ENCODE measurements around the gene FLCN.
"Not testable (repeated sequence)": the region's sequence is repeated elsewhere in the genome, so short reads cannot be mapped to it uniquely, and the experiment has no call there.

FLCN gene

DNA sequence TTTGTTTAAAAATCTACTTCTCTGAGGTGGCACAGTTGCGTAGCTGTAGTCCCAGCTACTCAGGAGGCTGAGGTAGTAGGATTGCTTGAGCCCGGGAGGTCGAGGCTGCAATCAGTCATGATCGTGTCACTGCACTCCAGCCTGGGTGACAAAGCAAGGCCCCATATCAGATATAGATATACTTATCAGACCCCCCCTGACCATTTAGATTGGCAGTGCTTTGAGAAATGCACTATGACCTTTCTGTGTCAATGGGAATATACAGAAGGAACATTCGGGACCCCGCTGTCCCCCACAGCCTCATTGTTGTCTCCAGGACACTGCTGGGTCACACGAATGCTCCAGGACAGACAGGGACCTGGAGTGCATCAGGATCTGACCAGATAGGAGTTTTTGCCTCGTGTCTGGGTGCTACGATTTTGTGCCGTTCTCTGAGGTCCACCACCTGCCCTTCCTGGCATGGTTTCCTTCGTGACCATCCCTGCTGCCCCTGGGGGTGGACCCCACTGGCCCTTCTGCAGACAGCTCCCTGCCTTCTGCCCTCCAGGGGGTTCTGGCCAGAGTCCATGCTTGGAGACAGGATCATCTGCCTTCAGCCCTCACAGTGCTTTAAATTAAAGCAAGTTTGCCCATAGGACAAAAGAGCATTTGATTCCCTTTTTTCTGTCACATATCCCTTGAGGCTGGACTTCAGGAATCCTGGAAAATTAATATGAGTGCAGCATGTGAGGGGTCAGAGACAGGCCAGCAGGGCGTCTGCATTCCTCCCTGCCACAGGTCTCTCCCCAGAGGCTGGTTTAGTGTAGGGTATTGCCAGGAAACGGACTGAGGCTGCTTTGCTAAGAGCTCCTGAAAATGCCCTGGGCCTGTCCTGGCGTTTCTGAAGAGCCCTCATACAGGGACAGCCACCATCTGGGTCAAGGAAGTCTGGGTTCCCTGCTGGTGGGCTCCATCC is 50.1 kb downstream of the FLCN start:
- DNase-seq (ENCODE audit: low read depth, low spot score): no peak

DNA sequence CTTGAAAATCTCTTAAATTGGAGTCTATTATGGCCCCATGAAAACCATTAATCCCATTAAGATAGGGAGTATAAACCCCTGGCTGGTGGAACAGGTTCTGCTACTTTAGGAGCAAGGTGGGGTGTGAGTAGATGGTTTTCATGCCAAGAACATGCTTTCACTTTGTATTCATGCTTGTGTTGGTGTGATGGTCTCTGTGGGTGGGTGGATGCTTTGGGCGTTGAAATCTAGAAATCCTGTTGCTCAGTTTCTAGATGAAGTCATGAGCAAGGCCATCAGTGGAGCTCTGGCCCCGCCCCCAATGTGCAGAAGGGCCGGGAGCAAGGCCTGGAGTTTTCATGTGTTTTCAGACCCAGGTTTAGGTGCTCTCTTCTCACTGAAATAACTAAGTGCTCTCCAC is 50.9 kb downstream of the FLCN start:
- DNase-seq (ENCODE audit: low read depth, low spot score): no peak

DNA sequence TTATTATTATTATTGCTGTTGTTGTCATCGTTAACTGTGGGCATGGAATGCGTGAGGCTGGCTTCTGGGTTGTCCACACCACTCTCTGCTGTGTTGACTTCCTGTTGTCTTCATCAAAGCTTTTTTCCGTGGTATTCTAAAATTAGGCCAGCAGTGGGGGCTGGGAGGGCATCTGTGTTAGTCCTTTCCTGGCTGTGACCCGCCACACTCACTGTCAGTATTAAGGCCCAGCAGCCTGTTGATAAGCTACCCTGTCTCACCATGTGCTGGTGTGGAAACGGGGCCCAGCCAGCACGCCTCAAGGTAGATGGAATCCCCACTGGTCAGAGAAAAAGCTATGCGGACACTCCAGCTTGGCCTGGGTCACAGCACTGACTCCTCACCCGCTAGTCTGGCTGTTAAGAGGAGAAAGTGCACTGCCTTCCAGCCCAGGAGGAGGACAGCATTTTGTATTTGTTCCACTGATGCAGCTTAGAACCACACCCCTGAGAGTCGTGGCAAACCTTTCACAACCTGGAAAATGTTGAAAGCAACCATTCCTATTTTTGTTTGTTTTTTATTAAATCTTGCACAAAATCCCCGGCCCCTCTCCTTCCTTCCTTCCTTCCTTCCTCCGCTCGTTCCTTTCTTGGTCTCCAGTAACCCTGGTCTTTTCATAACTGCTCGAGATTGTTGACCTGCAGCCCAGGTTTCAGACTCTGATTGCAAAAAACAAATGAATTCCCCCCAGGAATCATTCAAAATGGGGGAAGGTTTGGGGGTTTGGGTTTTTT is 51.8 kb downstream of the FLCN start:
- not testable (repeated sequence) for DNase-seq (ENCODE audit: low read depth, low spot score)

DNA sequence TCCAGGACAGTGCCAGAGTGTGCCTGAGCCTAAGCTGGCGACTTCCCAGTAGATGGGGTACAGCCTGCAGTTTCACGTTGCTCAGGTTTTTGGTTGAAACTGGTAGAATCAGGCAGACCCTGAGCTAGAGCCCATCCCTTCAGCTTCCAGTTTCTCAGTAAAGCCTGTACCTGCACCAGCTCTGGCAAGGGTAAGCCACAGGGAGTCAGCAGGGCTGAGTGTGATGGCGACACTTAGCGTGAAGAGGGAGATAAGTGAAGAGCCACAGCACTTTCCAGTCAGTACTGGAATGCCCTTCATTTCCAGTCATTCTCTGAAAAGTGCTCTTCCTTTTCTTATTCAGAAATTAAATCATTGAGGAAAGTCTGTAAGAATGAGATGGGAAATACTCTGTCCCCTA is 53.2 kb downstream of the FLCN start:
- no peak for DNase-seq (ENCODE audit: low read depth, low spot score)

DNA sequence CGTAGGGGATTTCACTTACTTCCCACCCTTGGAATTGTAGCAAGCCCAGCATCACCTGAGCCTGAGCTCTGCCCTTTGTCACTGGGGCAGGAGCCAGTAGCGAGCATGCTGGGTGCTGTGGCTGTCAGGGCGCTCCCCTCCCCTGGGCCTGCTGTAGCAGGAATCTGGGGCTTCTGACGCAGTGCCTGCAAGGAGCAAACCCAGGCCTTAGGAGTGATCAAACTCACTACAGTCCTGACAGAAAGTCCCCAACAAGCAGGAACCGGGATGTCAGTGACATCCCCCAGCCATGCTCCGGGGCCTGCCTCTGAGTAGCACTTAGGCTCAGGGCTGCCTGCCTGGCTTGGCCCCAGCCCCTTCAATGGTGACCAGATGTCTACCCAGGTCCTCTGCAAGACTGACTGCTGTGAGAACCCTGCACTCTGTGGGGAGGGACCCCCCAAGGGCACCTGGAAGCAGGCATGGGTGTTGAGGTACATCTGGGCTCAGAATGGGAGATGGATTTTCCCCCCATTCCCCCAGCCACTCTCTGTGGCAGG is 54.3 kb downstream of the FLCN start:
- no peak for DNase-seq (ENCODE audit: low read depth, low spot score)

DNA sequence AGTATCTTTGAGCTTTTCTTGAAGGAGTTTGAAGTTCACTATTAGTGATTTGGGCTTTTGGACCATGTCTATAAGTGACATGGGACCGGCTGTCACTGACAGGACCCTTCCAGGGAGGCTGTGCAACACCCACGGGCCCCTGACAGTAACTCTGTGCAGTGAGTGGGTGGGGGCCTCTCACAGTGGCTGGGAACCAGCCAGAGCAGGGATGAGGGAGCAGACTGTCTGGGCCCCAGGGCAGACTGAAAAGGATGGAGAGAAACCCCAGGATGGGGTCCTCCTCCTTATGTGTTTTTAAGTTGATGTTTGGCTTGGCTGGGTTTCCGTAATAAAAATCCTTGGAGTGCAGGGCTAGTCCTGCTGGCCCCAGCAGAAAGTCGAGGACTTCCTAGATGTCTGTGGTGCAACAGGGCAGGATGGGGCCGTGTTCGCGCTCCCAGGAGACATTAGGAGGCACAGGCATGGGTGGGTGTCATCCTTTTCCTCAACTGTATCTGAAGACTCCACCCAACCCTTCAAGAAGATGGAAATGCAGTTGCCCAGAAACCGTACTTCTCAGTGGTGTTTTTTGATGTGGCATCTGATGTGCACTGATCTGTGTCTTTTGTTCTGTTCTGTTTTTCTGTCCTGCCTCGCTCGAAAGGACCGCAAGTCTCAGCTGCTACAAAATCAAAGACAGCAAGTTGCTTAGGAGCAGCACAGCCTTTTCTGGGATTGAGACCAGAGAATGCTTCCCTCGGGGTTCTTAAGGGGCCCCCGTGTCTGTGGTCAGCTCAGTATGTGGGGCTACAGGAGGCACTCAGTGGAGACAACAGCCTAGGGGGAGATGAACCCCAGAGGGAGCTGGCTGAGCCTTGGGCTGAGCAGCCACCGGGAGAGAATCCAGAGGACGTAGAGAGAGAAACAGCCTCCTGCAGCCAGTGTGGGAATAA is 55.0 kb downstream of the FLCN start:
- DNase-seq (ENCODE audit: low read depth, low spot score): no peak

DNA sequence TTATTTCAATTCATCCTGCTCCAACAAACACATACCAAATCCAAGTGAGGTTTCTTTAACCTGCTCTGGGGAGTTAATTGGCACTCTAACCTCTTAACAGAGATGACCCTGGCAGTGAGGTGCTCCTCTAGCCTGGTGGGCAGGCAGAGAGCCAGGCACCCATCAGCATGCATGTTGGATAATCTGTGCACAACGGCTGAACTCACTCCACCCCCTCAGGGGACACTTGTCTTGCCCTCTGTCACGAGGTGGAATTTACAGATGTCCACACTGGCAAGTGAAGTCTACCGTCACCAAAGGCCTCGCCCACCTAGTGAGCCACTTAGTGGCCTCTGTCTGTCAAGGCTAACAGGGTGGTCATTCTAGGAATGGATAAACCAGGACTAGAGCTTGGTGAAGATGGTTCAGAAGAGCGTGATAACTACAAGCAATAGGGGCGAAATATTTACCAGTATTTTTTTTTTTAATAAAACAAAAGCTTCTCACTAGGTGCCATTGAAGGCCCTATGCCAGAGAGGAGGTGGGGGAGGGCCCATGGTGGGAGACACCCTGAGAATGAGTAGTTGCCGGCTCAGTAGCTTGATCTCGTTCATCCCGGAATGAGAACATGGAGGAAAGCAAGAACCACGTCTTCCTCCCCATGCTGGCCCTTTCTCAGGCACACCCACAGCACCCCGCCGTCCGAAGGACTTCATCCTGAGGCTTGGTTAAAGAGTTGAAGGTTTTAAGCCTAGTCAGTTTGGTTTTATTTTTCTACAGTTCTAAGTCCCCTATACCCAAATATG is 56.0 kb downstream of the FLCN start:
- no peak for DNase-seq (ENCODE audit: low read depth, low spot score)

DNA sequence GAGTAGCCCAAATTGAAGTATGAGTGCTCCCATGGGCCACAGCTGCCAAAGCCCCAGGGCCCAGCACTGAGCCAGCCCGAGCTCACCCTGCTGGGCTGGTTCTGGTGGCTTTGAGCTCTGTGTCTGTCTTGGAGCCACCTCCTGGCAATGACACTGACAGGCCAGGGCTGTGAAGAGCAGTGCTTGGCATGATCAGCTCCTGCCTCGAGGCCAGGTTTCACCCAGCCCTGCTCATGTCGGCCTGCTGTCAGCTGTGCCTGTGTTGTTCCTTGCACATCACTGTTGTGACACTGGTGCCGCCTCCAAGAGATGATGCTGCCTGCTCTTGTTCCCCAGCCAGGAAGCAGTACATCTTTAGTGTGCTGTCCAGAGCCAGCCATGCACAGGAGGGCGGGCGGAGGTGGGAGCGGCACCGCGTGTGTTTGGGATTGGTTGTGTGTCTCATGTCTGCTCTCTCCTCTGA is 56.8 kb downstream of the FLCN start:
- DNase-seq (ENCODE audit: low read depth, low spot score): no peak

DNA sequence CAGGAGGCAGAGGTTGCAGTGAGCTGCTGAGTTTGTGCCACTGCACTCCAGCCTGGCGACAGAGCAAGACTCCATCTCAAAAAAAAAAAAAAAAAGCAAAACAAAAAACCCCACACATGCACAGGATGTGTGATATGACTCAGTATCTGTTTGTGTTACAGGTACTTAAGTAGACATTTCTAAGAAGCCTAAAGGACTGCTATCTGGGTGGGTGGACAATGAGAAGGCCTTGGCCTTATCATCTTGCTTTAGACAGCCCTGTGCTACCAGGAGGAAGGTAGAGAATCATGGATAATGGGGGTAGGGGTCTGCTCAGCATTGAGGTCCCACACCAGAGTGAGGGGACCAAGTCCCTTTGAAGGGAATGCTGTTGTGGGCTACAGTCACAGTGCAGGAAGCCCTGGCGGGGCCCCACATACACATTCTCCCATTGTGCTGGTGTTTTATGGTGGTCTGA is 57.6 kb downstream of the FLCN start:
- DNase-seq (ENCODE audit: low read depth, low spot score): no peak

DNA sequence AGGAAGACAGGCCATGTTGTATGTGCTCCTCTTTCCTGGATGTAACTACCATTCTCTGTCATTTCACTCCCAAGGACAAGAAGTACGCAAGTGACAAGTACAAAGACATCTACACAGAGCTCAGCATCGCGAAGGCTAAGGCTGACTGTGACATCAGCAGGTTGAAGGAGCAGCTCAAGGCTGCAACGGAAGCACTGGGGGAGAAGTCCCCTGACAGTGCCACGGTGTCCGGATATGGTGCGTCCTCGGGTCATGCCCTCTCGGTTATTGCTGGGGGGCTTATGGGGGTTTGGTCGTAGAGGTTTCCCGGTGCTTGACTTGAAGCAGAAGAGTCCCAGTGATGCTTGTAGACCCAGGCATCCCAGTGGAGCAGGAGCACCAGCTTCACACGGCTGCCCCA is 59.8 kb downstream of the FLCN start:
- no peak for DNase-seq (ENCODE audit: low read depth, low spot score)

DNA sequence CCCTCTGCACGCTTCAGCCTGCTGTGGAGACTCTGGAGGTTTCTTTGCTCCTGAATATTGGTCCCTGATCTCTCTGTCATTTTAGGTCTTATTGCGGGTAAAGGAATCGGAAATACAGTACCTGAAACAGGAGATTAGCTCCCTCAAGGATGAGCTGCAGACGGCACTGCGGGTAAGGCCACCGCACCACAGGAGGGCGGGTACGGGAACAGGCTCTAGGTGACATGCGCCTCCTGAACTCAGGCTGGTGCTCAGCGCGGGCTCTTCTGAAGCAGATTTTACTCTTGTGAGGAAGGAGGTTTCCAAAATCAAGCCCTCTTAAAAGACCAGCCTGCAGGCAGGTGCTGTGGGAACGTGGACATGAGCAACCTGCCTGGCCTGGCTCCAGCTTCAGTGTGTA is 60.6 kb downstream of the FLCN start:
- no peak for DNase-seq (ENCODE audit: low read depth, low spot score)

DNA sequence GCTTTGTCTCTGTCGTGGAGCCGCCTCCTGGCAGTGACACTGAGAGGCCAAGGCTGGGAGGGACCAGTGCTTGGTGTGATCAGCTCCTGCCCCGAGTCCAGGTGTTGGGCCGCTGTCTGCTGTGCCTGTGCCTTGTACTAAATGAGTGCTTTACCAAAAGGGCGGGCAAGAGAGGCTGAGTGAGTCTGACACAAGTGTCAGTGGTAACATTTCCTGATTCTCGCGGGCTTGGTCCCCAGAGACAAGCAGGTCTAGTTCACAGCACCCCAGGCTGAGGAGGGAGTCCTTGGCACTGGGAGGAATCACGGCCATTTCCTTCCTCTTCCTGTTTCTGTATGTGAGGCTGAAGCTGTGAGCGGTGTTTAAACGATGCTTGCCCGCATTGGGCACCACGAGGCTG is 61.1 kb downstream of the FLCN start:
- DNase-seq (ENCODE audit: low read depth, low spot score): no peak

DNA sequence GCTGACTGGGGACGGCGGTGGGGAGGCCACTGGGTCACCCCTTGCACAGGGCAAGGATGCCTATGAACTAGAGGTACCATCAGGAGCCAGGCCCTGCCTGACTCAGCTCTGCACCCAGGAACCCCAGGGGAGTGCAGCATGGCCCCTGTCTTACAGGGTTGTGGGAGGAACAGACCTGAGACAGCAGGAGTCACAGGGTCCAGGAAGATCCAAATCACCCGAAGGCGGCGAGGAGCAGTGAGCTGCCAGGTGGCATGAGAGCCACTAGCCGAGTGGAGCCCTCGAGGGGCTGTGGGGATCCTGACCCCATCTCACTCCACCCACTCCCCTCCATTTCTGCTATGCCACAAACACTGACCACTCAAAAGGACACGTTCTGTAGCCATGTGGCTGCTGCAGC is 61.6 kb downstream of the FLCN start:
- DNase-seq (ENCODE audit: low read depth, low spot score): no peak

DNA sequence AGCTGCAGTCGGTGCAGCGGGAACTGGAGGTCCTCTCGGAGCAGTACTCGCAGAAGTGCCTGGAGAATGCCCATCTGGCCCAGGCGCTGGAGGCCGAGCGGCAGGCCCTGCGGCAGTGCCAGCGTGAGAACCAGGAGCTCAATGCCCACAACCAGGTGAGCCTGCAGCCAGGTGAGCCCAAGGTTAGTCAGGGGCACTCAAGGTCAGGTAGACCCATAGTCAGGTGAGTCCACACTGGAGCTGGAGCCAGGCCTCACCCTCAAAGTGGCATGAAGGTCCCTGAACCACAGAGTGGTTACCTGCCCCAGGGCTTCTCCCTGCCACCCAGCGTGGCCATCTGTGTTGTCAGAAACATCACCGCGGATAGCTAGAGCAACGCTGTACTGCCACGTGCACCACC is 63.0 kb downstream of the FLCN start:
- DNase-seq (ENCODE audit: low read depth, low spot score): no peak

DNA sequence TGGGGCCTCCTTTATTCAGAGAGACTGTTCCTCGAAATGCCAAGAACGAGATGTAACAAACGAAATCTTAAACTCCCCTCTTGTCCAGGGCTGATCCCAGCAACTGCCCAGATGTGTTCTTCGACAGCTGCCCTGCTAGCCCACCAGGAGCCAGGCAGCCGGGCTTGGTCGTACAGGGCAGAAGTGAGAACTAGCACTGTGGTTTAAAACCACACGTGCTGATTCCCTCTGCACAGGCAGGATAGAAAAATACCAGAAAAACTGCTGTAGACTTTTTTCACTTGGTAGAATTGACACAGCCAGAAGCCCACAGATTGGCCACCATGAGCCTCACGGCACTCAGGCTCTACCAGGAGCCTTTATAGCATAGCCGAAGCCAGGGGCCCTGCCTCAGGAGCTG is 64.0 kb downstream of the FLCN start:
- no peak for DNase-seq (ENCODE audit: low read depth, low spot score)

DNA sequence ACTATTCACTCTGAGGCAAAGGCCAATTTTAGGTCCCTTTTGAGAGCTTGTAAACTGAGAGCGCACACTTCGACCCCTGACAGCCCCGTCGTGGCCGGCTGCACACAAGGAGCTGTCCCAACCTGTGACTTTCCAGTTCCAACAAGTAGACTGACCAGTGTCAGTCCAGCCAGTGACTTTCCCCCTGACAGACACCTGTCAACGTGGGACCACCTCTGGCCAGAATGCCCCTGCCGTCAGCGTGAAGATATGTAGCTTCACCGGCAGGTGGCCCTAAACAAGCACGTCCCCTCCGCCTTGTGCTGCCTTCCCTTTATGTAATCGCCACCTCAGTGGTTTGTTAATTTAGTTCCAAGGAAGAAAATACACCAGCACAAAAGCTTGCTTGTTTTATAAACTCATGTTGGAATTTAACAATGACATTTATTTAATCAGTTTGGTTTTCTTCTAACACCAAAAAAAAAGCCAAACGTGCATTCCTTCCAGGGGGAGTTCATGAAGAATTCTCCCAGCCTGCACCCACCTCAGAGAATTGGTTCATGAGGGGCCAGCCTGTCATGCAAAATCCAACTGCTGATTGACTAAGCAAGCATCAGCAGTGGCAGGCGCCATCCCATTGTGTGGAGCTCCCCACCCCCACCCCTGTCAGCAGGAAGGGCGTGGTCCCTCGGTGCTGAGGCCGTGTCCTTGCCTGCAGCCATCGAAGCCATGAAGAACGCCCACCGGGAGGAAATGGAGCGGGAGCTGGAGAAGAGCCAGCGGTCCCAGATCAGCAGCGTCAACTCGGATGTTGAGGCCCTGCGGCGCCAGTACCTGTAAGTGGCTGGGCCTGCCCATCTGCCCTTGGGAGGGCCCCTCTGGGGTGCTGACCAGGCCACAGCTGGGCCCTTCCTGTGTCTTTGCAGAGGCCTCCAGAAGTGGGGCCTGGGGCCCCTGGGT is 64.7 kb downstream of the FLCN start:
- DNase-seq (ENCODE audit: low read depth, low spot score): no peak

DNA sequence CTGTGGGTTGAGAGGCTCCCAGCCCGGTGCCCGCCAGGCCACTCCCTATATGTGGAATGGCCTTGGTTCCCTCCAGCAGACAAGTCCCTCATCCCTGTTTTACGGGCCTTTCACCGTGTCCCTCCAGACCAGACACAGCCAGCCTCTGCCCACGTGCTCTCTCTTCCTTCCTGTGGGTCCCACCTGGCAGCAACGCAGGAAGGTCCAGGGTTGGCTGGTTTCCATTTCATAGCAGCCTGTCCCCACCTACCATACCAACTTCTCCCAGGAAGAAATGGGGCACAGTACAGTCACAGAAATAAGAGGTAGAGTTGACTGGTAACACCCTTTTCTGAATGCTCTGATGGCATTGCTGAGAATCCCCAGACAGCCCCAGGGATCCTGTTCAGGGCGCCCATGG is 65.8 kb downstream of the FLCN start:
- DNase-seq (ENCODE audit: low read depth, low spot score): no peak

DNA sequence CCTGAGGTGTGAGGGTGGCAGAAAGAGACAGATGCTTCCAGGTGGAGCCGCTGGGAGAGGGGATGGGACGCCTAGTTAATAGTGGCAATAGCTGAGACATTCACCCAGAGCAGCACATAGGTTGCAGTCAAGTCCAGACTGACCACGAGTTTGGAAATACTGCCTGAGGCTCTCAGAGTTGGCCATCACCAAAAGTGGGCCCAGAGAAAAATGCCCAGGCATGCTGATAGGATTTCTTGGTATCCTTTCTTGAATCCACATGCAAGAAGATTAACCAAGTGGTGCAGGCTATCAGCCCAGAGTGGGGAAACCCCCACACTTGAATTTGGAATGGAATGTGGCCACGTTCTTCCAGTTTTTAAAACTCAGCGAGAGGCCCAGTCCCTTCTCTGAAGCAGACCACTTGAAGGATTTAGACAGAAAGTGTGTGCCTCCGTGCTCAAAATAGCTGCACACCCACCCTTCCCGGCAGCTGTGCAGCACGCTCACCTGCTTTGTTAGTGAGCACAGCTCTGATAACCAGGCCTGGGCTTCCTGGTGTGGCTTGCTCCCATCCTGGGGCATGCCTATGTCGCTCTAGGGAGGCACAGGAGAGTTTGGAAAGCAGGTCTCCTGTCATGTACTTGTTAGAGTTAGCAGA is 66.5 kb downstream of the FLCN start:
- no peak for DNase-seq (ENCODE audit: low read depth, low spot score)

DNA sequence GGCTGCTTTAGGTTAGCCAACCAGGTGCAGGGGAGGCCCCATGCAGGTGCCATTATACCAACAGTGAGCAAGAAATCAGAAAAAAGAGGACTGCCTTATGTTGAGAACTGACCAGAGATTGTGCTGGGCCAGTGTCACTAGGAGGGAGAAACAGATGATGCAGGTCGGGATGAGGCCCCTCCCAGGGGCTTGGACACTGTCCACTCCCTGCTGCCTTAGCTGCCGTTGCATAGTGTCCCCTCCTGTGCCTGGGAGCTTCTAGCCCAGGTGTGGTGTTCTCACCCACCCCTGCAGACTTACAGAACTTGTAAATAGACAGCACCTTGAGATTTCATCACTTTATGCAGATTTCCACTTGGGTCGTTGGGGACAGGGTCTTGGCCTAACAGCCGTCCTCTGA is 67.6 kb downstream of the FLCN start:
- DNase-seq (ENCODE audit: low read depth, low spot score): no peak

All from brain pericyte (primary cell).